GM18526 (cell line): ENCODE measurements around the gene ARIH2.

Experiments
- POLR2A ChIP-seq: IDR thresholded peaks from 3 replicates; pipeline ENCODE4 v1.6.1; 2011; ENCODE audit not compliant: insufficient read length; ENCODE audit errors: extremely low read depth

ARIH2 gene

GRCh38 chr3:49016414-49017228 is 98.0 kb downstream of the ARIH2 start:
- peak; percentile 30 for TF ChIP-seq POLR2A

GRCh38 chr3:49017229-49017970 is 98.8 kb downstream of the ARIH2 start:
- no peak for TF ChIP-seq POLR2A

DNA sequence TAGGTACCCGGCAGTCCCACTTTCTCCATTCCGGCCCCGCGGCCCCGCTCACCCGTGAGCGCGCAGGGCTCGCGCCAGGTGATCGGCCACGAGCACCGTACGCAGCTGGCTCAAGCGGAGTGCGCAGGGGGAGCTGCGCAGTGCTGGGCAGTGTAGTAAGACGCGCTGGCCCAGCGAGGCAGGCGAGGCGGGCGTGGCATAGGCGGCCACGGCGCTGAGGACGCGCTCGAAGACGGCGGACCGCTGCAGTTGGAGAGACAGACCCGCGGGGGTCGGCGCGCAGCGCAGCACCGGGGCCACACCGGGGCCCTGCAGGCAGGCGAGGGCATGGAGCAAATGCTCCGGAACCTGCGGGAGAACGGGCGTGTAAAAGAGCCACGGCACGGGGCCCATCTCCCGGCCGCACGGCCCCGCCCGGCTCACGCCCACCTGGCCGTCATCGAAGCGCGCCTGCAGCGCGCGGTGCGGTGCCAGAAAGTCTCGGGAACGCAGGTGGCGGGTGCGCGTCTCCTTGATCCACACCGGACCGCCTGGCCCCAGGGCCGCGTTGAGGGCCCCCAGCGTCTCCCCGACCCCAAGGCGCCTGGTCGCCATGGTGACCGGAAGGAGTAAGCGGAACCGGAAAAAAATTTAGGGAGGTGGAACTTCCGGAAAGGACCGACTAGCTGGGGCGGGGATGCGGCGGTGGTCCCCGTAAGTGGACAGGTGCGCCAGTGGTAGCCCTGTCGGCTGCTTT is 99.5 kb downstream of the ARIH2 start, which contains the start of gene DALRD3:
TSS of gene DALRD3 (minus strand) at position 610 of the 736 bp plus-strand sequence. CDS start at position 594, 16 bp downstream.
- TF ChIP-seq POLR2A = peak; percentile 49

GRCh38 chr3:49018707-49019006 is 100.0 kb downstream of the ARIH2 start:
- no peak for TF ChIP-seq POLR2A

DNA sequence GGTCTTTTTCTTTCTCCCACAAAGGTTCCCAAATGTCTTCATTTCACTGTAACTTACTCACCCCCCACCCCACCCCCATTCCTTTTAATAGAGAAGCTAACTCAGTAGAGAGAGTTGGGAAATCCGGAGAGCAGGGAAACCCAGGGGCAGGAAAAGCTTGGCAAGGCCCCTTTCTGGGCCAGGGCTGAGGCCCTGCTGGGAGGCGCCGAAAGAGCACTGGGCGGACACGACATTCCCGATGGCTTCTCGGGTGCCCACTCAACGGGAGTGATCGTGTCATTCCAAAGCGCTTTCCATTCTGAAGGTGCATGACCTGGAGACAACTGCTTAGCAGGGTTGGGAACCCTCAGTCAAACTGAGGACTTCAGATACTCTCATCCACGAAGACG is 101.3 kb downstream of the ARIH2 start:
- TF ChIP-seq POLR2A = no peak

- peak; percentile 38 for TF ChIP-seq POLR2A
These were observed 101.9 kb downstream of the ARIH2 start for GRCh38 chr3:49020330-49021212.

- TF ChIP-seq POLR2A = peak; percentile 100
These were observed 102.7 kb downstream of the ARIH2 start for GRCh38 chr3:49021213-49021812.

- peak; percentile 92 for TF ChIP-seq POLR2A
These were observed 103.4 kb downstream of the ARIH2 start, which contains the start of gene NDUFAF3 for GRCh38 chr3:49021813-49022687. Gene NDUFAF3 (plus strand): TSS chr3:49022121. CDS start chr3:49022145, 24 bp downstream.

DNA sequence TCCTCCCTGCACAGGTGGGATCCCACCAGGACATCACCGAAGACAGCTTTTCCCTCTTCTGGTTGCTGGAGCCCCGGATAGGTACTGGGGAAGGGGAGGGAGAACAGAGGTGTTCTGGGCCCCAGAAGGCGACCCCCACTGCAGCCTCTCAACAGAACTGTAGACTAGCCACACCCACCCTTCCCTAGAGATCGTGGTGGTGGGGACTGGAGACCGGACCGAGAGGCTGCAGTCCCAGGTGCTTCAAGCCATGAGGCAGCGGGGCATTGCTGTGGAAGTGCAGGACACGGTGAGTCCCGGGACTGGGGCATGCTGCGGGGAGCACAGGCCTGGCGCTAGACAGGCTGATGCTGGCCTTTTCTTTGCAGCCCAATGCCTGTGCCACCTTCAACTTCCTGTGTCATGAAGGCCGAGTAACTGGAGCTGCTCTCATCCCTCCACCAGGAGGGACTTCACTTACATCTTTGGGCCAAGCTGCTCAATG is 104.1 kb downstream of the ARIH2 start:
- peak; percentile 37 for TF ChIP-seq POLR2A

GRCh38 chr3:49023775-49024174 is 105.1 kb downstream of the ARIH2 start:
- TF ChIP-seq POLR2A = no peak

GRCh38 chr3:49024449-49024848 is 105.8 kb downstream of the ARIH2 start:
- no peak for TF ChIP-seq POLR2A

- no peak for TF ChIP-seq POLR2A
These were observed 106.6 kb downstream of the ARIH2 start for GRCh38 chr3:49025005-49025792.
